GM12874 (cell line): ENCODE measurements around the gene UBR3.

Source experiments
- TF ChIP-seq, protein P1 (sequence below): IDR thresholded peaks from 2 replicates; pipeline ENCODE4 v1.5.1; 2011; ENCODE audit warnings: low read depth, mild to moderate bottlenecking, control low read depth, low read length, moderate library complexity; ENCODE audit not compliant: insufficient read depth

The UBR3 gene

GRCh38 chr2:170014769-170015168 is 187.5 kb downstream of the UBR3 start:
- TF ChIP-seq, protein P1, sequence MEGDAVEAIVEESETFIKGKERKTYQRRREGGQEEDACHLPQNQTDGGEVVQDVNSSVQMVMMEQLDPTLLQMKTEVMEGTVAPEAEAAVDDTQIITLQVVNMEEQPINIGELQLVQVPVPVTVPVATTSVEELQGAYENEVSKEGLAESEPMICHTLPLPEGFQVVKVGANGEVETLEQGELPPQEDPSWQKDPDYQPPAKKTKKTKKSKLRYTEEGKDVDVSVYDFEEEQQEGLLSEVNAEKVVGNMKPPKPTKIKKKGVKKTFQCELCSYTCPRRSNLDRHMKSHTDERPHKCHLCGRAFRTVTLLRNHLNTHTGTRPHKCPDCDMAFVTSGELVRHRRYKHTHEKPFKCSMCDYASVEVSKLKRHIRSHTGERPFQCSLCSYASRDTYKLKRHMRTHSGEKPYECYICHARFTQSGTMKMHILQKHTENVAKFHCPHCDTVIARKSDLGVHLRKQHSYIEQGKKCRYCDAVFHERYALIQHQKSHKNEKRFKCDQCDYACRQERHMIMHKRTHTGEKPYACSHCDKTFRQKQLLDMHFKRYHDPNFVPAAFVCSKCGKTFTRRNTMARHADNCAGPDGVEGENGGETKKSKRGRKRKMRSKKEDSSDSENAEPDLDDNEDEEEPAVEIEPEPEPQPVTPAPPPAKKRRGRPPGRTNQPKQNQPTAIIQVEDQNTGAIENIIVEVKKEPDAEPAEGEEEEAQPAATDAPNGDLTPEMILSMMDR = no peak

- TF ChIP-seq, protein P1 = no peak
Measured at GRCh38 chr2:170017860-170018532, 190.7 kb downstream of the UBR3 start.

DNA sequence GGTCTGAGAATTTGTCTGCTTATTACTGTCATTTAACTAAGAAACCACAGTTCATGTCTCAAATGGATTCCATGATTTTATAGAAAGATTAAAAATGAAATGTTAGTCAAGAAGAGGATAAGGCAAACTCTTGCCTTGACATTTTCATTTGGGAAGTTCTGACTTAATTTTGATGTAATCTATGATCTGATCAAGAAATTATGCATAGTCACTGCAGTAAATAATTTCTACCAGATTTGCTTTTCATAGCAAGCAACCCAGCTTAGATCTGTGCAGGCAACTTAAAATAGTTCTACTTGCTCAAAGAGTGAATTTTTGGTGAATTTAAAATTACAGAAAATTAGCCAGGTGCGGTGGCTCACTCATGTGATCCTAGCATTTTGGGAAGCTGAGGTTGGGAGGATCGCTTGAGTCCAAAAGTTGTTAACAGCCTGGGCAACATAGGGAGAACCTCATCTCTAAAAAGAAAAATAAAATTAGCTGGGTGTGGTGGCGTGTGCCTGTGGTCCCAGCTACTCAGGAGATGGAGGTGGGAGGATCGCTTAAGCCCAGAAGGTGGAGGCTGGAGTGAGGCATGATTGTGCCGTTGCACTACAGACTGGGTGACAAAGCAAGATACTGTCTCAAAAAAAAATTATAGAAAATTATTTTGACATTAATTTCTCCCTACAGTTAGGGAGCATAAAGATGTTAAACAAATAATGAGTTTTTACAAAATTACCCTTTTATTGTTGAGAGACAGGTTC is 192.0 kb downstream of the UBR3 start:
- TF ChIP-seq, protein P1 = no peak

- TF ChIP-seq, protein P1 = no peak
Measured at GRCh38 chr2:170020777-170021176, 193.5 kb downstream of the UBR3 start.

GRCh38 chr2:170022692-170023091 is 195.4 kb downstream of the UBR3 start:
- TF ChIP-seq, protein P1 = no peak

DNA sequence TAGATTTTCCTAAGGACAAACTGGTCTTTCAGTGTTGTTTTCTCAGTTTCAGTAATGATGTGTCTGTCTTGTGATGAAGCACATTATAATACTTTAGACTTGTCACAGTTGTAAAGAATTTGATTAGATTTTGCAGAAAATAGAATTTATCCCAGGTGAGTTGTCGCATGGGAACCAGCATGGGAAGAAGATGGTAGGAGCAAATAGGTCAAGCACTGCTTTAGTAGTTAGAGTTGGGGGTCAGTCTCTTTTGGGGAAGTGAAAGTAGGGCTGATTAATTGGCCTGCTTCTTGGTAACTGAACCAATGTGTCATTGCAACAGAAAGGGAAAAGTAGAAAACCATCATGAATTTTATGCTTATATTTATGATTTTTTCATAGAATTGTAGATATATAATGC is 197.5 kb downstream of the UBR3 start:
- TF ChIP-seq, protein P1 = no peak

- TF ChIP-seq, protein P1 = no peak
Measured at GRCh38 chr2:170025223-170025622, 198.0 kb downstream of the UBR3 start.
